K562 (cell line): ENCODE results near the gene ASB6. TPM values are rescaled to one million over a fixed set of nuclear protein-coding genes. Genes with fewer than 3 reads are reported as not detected.
A peak's percentile ranks its signal among the peaks of the same experiment; 100 is the strongest.

Source experiments
- ATF1 ChIP-seq, 2 experiments: fragments of 450-650 bp in 1 of 2; IDR thresholded peaks; 2 replicates each; pipeline ENCODE4 v1.6.1; 2016; ENCODE audit warnings: missing compliant biosample characterization in 1 of 2, missing genetic modification characterization in 1 of 2
- CAMTA2 ChIP-seq: fragments of 250-450 bp; sonication (Bioruptor Pico); conservative IDR thresholded peaks from 2 replicates; pipeline ENCODE4 v1.5.1; 2022
- ERF ChIP-seq: fragments of 450-650 bp; formaldehyde crosslinking; IDR thresholded peaks from 2 replicates; pipeline ENCODE4 v1.4.0; 2020; ENCODE audit warnings: mild to moderate bottlenecking, mixed read lengths
- EWSR1 ChIP-seq: fragments of 450-650 bp; IDR thresholded peaks from 2 replicates; pipeline ENCODE4 v1.6.1; 2018; ENCODE audit warnings: borderline replicate concordance, mild to moderate bottlenecking, low read depth, moderate library complexity; ENCODE audit not compliant: partially characterized antibody
- KAT8 ChIP-seq: fragments of 450-650 bp; IDR thresholded peaks from 2 replicates; pipeline ENCODE4 v1.6.1; 2016; ENCODE audit warnings: low read depth, mild to moderate bottlenecking
- KHSRP ChIP-seq: fragments of 450-650 bp; IDR thresholded peaks from 2 replicates; pipeline ENCODE4 v1.6.1; 2017
- NRF1 ChIP-seq, 2 experiments: fragments of 450-650 bp; IDR thresholded peaks in 1 of 2; conservative IDR thresholded peaks in 1 of 2; 2 replicates each; pipeline ENCODE4 v1.6.1; 2014; ENCODE audit warnings: mild to moderate bottlenecking in 2 of 2
- PTBP1 ChIP-seq: fragments of 200-400 bp; formaldehyde crosslinking; IDR thresholded peaks from 2 replicates; pipeline ENCODE4 v1.6.1; 2017; ENCODE audit warnings: low read depth, low read length
- RBM14 ChIP-seq: fragments of 200-400 bp; formaldehyde crosslinking; IDR thresholded peaks from 2 replicates; pipeline ENCODE4 v1.6.1; 2018; ENCODE audit warnings: low read depth, mild to moderate bottlenecking, low read length, moderate library complexity, borderline replicate concordance; ENCODE audit not compliant: insufficient read depth
- RNF2 ChIP-seq: sonication (generic); IDR thresholded peaks from 2 replicates; pipeline ENCODE4 v1.6.1; 2016
- SIN3A ChIP-seq, 2 experiments: fragments of 150-350 bp in 1 of 2; IDR thresholded peaks; 2 replicates each; pipeline ENCODE4 v1.6.1; 2011 to 2016; ENCODE audit warnings: borderline replicate concordance in 2 of 2, low read depth in 2 of 2, low read length in 2 of 2, mild to moderate bottlenecking in 2 of 2, moderate library complexity in 2 of 2; ENCODE audit not compliant: control insufficient read depth in 1 of 2
- SIRT6 ChIP-seq: IDR thresholded peaks from one replicate; pipeline ENCODE4 v1.6.1; 2012; ENCODE audit warnings: low read depth, mild to moderate bottlenecking, control low read depth, inconsistent platforms, low read length, moderate library complexity
- ZFP30 ChIP-seq: fragments of 250-450 bp; sonication (Bioruptor Pico); IDR thresholded peaks from 2 replicates; pipeline ENCODE4 v1.8.0; 2022; ENCODE audit warnings: moderate library complexity, mild to moderate bottlenecking, inconsistent platforms, borderline replicate concordance
- ZNF165 ChIP-seq: fragments of 250-450 bp; sonication (Bioruptor Pico); IDR thresholded peaks from 2 replicates; pipeline ENCODE4 v1.4.0; 2020; ENCODE audit warnings: borderline replicate concordance
- ZNF77 ChIP-seq: fragments of 250-450 bp; sonication (Bioruptor Pico); IDR thresholded peaks from 2 replicates; pipeline ENCODE4 v1.5.0; 2020
- ZSCAN32 ChIP-seq: fragments of 450-650 bp; formaldehyde crosslinking; IDR thresholded peaks from 2 replicates; pipeline ENCODE4 v1.4.0; 2020; ENCODE audit warnings: mild to moderate bottlenecking, moderate library complexity
- polyA plus RNA-seq, 8 experiments: library from polyadenylated mRNA; depleted of rRNA in 4 of 8; stranded (reverse) in 5 of 8; unstranded in 3 of 8; fragments of >200 nt; fragmentation: Nextera tagmentation in 2 of 8; fragmentation: Illumina TruSeq in 1 of 8; extraction: Ambion mirVana in 2 of 8; extraction: Trizol in 1 of 8; gene quantifications; 2 replicates each; pipeline versions ENCODE4 v1.2.1 to v1.2.3, GENCODE V29; 2011 to 2014; ENCODE audit warnings: inconsistent platforms in 1 of 8, missing spikeins in 1 of 8
- total RNA-seq, 7 experiments: library from RNA; depleted of rRNA in 6 of 7; stranded (reverse); fragments of >200 nt in 6 of 7; fragmentation: Illumina TruSeq in 2 of 7; extraction: Trizol in 2 of 7; gene quantifications; 2 replicates each; pipeline versions ENCODE4 v1.2.1 to v1.2.3, GENCODE V29; 2011 to 2021; ENCODE audit warnings: low replicate concordance in 1 of 7
- TF ChIP-seq, protein P1 (sequence below): fragments of 250-450 bp; sonication (Bioruptor Pico); IDR thresholded peaks from 2 replicates; pipeline ENCODE4 v1.5.0; 2021
- TF ChIP-seq, protein P2 (sequence below): fragments of 450-650 bp; IDR thresholded peaks from 2 replicates; pipeline ENCODE4 v1.7.1; 2018; ENCODE audit warnings: mild to moderate bottlenecking, low read depth; ENCODE audit not compliant: partially characterized antibody
- TF ChIP-seq, protein P3 (sequence below): fragments of 250-450 bp; sonication (Bioruptor Pico); IDR thresholded peaks from 2 replicates; pipeline ENCODE4 v1.8.0; 2021; ENCODE audit warnings: moderate library complexity, mild to moderate bottlenecking, inconsistent platforms
- TF ChIP-seq, protein P4 (sequence below): fragments of 450-650 bp; formaldehyde crosslinking; IDR thresholded peaks from 2 replicates; pipeline ENCODE4 v1.4.0; 2020; ENCODE audit warnings: mild to moderate bottlenecking
- TF ChIP-seq, protein P5 (sequence below): sonication (generic); formaldehyde crosslinking; IDR thresholded peaks from 2 replicates; pipeline ENCODE4 v1.8.1; 2023; ENCODE audit warnings: mild to moderate bottlenecking, missing genetic modification reagents

ASB6 gene
- total and polyA plus RNA-seq, 9 of the 15 experiments (the other 6 are each of a cell fraction or from before 2014, with no cell fraction given) = 0.92 to 17.8 (median 11.3) TPM

DNA sequence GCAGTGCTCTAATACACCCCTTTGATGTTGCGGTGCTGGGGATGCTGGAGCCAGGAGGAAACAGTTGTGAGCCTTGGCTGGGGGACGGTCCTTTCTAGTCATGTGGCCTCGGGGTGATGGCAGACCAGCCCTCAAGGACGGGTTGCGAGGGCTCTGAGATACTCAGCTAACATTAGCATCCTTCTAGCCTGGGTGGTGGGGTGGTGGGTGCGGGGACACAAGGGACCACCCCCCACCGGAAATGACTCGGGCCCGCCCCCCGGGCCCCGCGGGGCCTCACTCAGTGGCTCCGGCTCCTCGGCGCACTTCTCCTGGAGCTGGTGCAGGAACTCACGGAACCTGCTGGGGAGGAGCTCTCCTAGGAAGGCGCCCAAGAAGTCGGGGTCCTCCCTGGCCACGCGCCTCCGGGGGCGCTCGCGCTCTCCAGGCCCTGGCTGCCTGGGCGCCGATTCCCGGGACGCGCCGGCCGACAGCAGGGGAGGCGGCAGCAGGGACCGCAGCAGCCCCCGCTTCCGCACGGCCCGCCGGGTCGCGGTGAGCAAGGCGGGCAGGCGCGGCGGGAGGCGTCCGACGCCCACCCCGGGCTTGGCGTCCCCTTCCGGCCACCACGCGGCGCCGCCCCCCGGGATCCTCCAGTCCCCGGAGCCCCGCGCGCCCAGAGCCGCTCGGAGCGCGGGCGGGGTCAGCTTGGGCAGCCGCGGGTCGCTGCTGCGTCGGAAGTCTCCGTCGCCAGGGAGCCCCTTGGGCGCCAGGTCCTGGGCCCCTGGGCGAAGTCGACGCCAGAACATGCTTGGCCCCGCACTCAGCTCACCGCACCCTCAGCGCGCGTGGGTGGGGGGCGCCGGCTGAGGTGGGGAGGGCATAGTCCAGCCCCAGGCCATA lies 21.9 kb downstream of the ASB6 start (continued):
- TF ChIP-seq ZSCAN32 (CRISPR knock-in tag) (no peak), ZNF165 (CRISPR knock-in tag) (no peak), ZFP30 (no peak), CAMTA2 (CRISPR knock-in tag) (no peak), SIRT6 (no peak), RBM14 (no peak), KAT8 (no peak), ERF (no peak), ZNF77 (no peak), EWSR1 (no peak), PTBP1 (no peak), SIN3A (IDR thresholded peaks at IDR 0.05; ENCODE audit: borderline replicate concordance in 2 of 2, control insufficient read depth in 1 of 2, low read depth in 2 of 2, low read length in 2 of 2) (no peak), NRF1 (conservative IDR thresholded peaks at IDR 0.05 in 1 of 2, IDR thresholded peaks at IDR 0.05 in 1 of 2) (peak in 1 of 2 experiments; percentile 19; a peak in 2 of 4 replicates), ATF1 (CRISPR knock-in tag; IDR thresholded peaks at IDR 0.05) (no peak), ATF1 (tag; IDR thresholded peaks at IDR 0.05) (0 out of 2 replicates have a peak, but pooled peaks have one; percentile 8), KHSRP (no peak), RNF2 (no peak)
- TF ChIP-seq, protein P1, sequence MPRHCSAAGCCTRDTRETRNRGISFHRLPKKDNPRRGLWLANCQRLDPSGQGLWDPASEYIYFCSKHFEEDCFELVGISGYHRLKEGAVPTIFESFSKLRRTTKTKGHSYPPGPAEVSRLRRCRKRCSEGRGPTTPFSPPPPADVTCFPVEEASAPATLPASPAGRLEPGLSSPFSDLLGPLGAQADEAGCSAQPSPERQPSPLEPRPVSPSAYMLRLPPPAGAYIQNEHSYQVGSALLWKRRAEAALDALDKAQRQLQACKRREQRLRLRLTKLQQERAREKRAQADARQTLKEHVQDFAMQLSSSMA (CRISPR knock-in tag) = no peak
- TF ChIP-seq, protein P2, sequence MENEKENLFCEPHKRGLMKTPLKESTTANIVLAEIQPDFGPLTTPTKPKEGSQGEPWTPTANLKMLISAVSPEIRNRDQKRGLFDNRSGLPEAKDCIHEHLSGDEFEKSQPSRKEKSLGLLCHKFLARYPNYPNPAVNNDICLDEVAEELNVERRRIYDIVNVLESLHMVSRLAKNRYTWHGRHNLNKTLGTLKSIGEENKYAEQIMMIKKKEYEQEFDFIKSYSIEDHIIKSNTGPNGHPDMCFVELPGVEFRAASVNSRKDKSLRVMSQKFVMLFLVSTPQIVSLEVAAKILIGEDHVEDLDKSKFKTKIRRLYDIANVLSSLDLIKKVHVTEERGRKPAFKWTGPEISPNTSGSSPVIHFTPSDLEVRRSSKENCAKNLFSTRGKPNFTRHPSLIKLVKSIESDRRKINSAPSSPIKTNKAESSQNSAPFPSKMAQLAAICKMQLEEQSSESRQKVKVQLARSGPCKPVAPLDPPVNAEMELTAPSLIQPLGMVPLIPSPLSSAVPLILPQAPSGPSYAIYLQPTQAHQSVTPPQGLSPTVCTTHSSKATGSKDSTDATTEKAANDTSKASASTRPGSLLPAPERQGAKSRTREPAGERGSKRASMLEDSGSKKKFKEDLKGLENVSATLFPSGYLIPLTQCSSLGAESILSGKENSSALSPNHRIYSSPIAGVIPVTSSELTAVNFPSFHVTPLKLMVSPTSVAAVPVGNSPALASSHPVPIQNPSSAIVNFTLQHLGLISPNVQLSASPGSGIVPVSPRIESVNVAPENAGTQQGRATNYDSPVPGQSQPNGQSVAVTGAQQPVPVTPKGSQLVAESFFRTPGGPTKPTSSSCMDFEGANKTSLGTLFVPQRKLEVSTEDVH = no peak
- TF ChIP-seq, protein P3, sequence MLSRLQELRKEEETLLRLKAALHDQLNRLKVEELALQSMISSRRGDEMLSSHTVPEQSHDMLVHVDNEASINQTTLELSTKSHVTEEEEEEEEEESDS (CRISPR knock-in tag) = no peak
- TF ChIP-seq, protein P4, sequence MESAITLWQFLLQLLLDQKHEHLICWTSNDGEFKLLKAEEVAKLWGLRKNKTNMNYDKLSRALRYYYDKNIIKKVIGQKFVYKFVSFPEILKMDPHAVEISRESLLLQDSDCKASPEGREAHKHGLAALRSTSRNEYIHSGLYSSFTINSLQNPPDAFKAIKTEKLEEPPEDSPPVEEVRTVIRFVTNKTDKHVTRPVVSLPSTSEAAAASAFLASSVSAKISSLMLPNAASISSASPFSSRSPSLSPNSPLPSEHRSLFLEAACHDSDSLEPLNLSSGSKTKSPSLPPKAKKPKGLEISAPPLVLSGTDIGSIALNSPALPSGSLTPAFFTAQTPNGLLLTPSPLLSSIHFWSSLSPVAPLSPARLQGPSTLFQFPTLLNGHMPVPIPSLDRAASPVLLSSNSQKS = no peak
- TF ChIP-seq, protein P5, sequence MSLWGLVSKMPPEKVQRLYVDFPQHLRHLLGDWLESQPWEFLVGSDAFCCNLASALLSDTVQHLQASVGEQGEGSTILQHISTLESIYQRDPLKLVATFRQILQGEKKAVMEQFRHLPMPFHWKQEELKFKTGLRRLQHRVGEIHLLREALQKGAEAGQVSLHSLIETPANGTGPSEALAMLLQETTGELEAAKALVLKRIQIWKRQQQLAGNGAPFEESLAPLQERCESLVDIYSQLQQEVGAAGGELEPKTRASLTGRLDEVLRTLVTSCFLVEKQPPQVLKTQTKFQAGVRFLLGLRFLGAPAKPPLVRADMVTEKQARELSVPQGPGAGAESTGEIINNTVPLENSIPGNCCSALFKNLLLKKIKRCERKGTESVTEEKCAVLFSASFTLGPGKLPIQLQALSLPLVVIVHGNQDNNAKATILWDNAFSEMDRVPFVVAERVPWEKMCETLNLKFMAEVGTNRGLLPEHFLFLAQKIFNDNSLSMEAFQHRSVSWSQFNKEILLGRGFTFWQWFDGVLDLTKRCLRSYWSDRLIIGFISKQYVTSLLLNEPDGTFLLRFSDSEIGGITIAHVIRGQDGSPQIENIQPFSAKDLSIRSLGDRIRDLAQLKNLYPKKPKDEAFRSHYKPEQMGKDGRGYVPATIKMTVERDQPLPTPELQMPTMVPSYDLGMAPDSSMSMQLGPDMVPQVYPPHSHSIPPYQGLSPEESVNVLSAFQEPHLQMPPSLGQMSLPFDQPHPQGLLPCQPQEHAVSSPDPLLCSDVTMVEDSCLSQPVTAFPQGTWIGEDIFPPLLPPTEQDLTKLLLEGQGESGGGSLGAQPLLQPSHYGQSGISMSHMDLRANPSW (CRISPR knock-in tag) = no peak
